Measurements from ENCODE around the gene CEACAM7.

Gene CEACAM7

GRCh38 chr19:41726493-41726892 is 38.4 kb upstream of the CEACAM7 start:
- no peaks in the 10 kb centered on the region for H3K36me3 ChIP-seq (ENCODE audit: control insufficient read depth in 1 of 2, insufficient read depth in 2 of 2, low read depth in 1 of 2, low read length in 2 of 2)
- no peak overlapping the region for H3K23ac ChIP-seq (ENCODE audit: low read length in 2 of 2)
- no peak overlapping the region for H3K4me3 ChIP-seq (ENCODE audit: insufficient read depth in 1 of 2, low read depth in 1 of 2, low read length in 2 of 2)
- no peak overlapping the region for H3K27ac ChIP-seq (ENCODE audit: low read length, poor library complexity, severe bottlenecking)
- 55% methylated on average over 5 of the region's 5 CpGs for WGBS
- no peaks in the 10 kb centered on the region for H3K9me3 ChIP-seq (ENCODE audit: control insufficient read depth, low read length)
- DNase-seq, result no peak
- no peak overlapping the region for H2BK120ac ChIP-seq (ENCODE audit: low read depth, low read length)
- no peak overlapping the region for H3K9ac ChIP-seq (ENCODE audit: low read length)
- no peak overlapping the region for H4K8ac ChIP-seq (ENCODE audit: low read length)
- H3K14ac ChIP-seq (ENCODE audit: low read length in 2 of 2), result no peak overlapping the region
- H3K4ac ChIP-seq (ENCODE audit: low read depth in 1 of 2, low read length in 2 of 2), result no peak overlapping the region
- no peak overlapping the region for H2AK5ac ChIP-seq (ENCODE audit: low read length, severe bottlenecking)
- peaks cover 0 to 32% of the 10 kb centered on the region in 2 experiments for H3K27me3 ChIP-seq (ENCODE audit: control insufficient read depth in 1 of 2, insufficient read depth in 1 of 2, low read length in 2 of 2)
- H3K79me1 ChIP-seq (replicated peaks; ENCODE audit: low read length, poor library complexity, severe bottlenecking), result no peaks in the 10 kb centered on the region
- no peak overlapping the region for H2AFZ ChIP-seq (ENCODE audit: low read depth, low read length)
- no peak overlapping the region for H3K4me2 ChIP-seq (ENCODE audit: low read length, poor library complexity, severe bottlenecking)
- no peak overlapping the region for H3K18ac ChIP-seq (ENCODE audit: low read depth in 1 of 2, low read length in 2 of 2)
- H4K91ac ChIP-seq (ENCODE audit: low read length), result no peak overlapping the region
- no peak overlapping the region for H2BK5ac ChIP-seq (ENCODE audit: low read depth, low read length, poor library complexity, severe bottlenecking)
- no peak overlapping the region for H2BK12ac ChIP-seq (ENCODE audit: low read length in 2 of 2)
- no peak overlapping the region for H2BK15ac ChIP-seq (ENCODE audit: low read depth, poor library complexity, severe bottlenecking)
- no peaks in the 10 kb centered on the region for H3K4me1 ChIP-seq (ENCODE audit: control insufficient read depth, insufficient read depth, low read depth, low read length)

GRCh38 chr19:41720103-41720502 is 32.0 kb upstream of the CEACAM7 start:
- no peak overlapping the region for H2AFZ ChIP-seq (ENCODE audit: low read depth, low read length)

GRCh38 chr19:41718761-41719160 is 30.7 kb upstream of the CEACAM7 start:
- peaks cover 0 to 28% of the 10 kb centered on the region in 2 experiments for H3K27me3 ChIP-seq (ENCODE audit: control insufficient read depth in 1 of 2, insufficient read depth in 1 of 2, low read length in 2 of 2)
- no peak overlapping the region for H3K27ac ChIP-seq (ENCODE audit: low read length, poor library complexity, severe bottlenecking)
- no peaks in the 10 kb centered on the region for H3K36me3 ChIP-seq (ENCODE audit: control insufficient read depth in 1 of 2, insufficient read depth in 2 of 2, low read depth in 1 of 2, low read length in 2 of 2)
- no peak overlapping the region for H2AFZ ChIP-seq (ENCODE audit: low read depth, low read length)
- H3K9me3 ChIP-seq (ENCODE audit: control insufficient read depth, low read length), result no peaks in the 10 kb centered on the region
- no peak overlapping the region for H2BK15ac ChIP-seq (ENCODE audit: low read depth, poor library complexity, severe bottlenecking)
- no peaks in the 10 kb centered on the region for H3K4me1 ChIP-seq (ENCODE audit: control insufficient read depth, insufficient read depth, low read depth, low read length)
- no peak overlapping the region for H3K4ac ChIP-seq (ENCODE audit: low read depth in 1 of 2, low read length in 2 of 2)
- no peak overlapping the region for H4K91ac ChIP-seq (ENCODE audit: low read length)
- H3K14ac ChIP-seq (ENCODE audit: low read length in 2 of 2), result no peak overlapping the region
- H2BK120ac ChIP-seq (ENCODE audit: low read depth, low read length), result no peak overlapping the region
- H3K4me3 ChIP-seq (ENCODE audit: insufficient read depth in 1 of 2, low read depth in 1 of 2, low read length in 2 of 2), result no peak overlapping the region
- H2BK5ac ChIP-seq (ENCODE audit: low read depth, low read length, poor library complexity, severe bottlenecking), result no peak overlapping the region
- no peak overlapping the region for H3K9ac ChIP-seq (ENCODE audit: low read length)
- WGBS, result 67% methylated on average over 6 of the region's 6 CpGs
- H2AK5ac ChIP-seq (ENCODE audit: low read length, severe bottlenecking), result no peak overlapping the region
- no peak for DNase-seq
- no peak overlapping the region for H2BK12ac ChIP-seq (ENCODE audit: low read length in 2 of 2)
- no peak overlapping the region for H3K23ac ChIP-seq (ENCODE audit: low read length in 2 of 2)
- no peak overlapping the region for H3K18ac ChIP-seq (ENCODE audit: low read depth in 1 of 2, low read length in 2 of 2)
- no peaks in the 10 kb centered on the region for H3K79me1 ChIP-seq (replicated peaks; ENCODE audit: low read length, poor library complexity, severe bottlenecking)
- no peak overlapping the region for H4K8ac ChIP-seq (ENCODE audit: low read length)
- no peak overlapping the region for H3K4me2 ChIP-seq (ENCODE audit: low read length, poor library complexity, severe bottlenecking)

More at GRCh38 chr19:41720103-41720502, 32.0 kb upstream of the CEACAM7 start:
- H4K91ac ChIP-seq (ENCODE audit: low read length), result no peak overlapping the region
- H3K4me2 ChIP-seq (ENCODE audit: low read length, poor library complexity, severe bottlenecking), result no peak overlapping the region
- H2BK5ac ChIP-seq (ENCODE audit: low read depth, low read length, poor library complexity, severe bottlenecking), result no peak overlapping the region
- H3K4ac ChIP-seq (ENCODE audit: low read depth in 1 of 2, low read length in 2 of 2), result no peak overlapping the region
- H3K9me3 ChIP-seq (ENCODE audit: control insufficient read depth, low read length), result no peaks in the 10 kb centered on the region
- H2BK12ac ChIP-seq (ENCODE audit: low read length in 2 of 2), result no peak overlapping the region
- H3K23ac ChIP-seq (ENCODE audit: low read length in 2 of 2), result no peak overlapping the region
- no peak overlapping the region for H3K27ac ChIP-seq (ENCODE audit: low read length, poor library complexity, severe bottlenecking)
- H3K27me3 ChIP-seq (ENCODE audit: control insufficient read depth in 1 of 2, insufficient read depth in 1 of 2, low read length in 2 of 2), result peaks cover 0 to 24% of the 10 kb centered on the region in 2 experiments
- no peaks in the 10 kb centered on the region for H3K4me1 ChIP-seq (ENCODE audit: control insufficient read depth, insufficient read depth, low read depth, low read length)
- WGBS, result 89% methylated on average over 2 of the region's 3 CpGs
- H3K4me3 ChIP-seq (ENCODE audit: insufficient read depth in 1 of 2, low read depth in 1 of 2, low read length in 2 of 2), result no peak overlapping the region
- no peak overlapping the region for H2AK5ac ChIP-seq (ENCODE audit: low read length, severe bottlenecking)
- no peak for DNase-seq
- H2BK120ac ChIP-seq (ENCODE audit: low read depth, low read length), result no peak overlapping the region
- H2BK15ac ChIP-seq (ENCODE audit: low read depth, poor library complexity, severe bottlenecking), result no peak overlapping the region
- H3K9ac ChIP-seq (ENCODE audit: low read length), result no peak overlapping the region
- no peaks in the 10 kb centered on the region for H3K79me1 ChIP-seq (replicated peaks; ENCODE audit: low read length, poor library complexity, severe bottlenecking)
- no peak overlapping the region for H3K14ac ChIP-seq (ENCODE audit: low read length in 2 of 2)
- no peak overlapping the region for H4K8ac ChIP-seq (ENCODE audit: low read length)
- H3K36me3 ChIP-seq (ENCODE audit: control insufficient read depth in 1 of 2, insufficient read depth in 2 of 2, low read depth in 1 of 2, low read length in 2 of 2), result no peaks in the 10 kb centered on the region
- H3K18ac ChIP-seq (ENCODE audit: low read depth in 1 of 2, low read length in 2 of 2), result no peak overlapping the region

- Histone ChIP-seq H3K9me3 (ENCODE audit: control insufficient read depth, low read length) (no peaks in the 10 kb centered on the region), H2BK5ac (ENCODE audit: low read depth, low read length, poor library complexity, severe bottlenecking) (no peak overlapping the region), H3K27me3 (ENCODE audit: control insufficient read depth in 1 of 2, insufficient read depth in 1 of 2, low read length in 2 of 2) (peaks cover 0 to 45% of the 10 kb centered on the region in 2 experiments), H2AK5ac (ENCODE audit: low read length, severe bottlenecking) (no peak overlapping the region), H3K4ac (ENCODE audit: low read depth in 1 of 2, low read length in 2 of 2) (no peak overlapping the region), H2BK12ac (ENCODE audit: low read length in 2 of 2) (no peak overlapping the region), H2BK120ac (ENCODE audit: low read depth, low read length) (no peak overlapping the region), H2AFZ (ENCODE audit: low read depth, low read length) (no peak overlapping the region), H3K4me3 (ENCODE audit: insufficient read depth in 1 of 2, low read depth in 1 of 2, low read length in 2 of 2) (no peak overlapping the region), H3K18ac (ENCODE audit: low read depth in 1 of 2, low read length in 2 of 2) (no peak overlapping the region), H2BK15ac (ENCODE audit: low read depth, poor library complexity, severe bottlenecking) (no peak overlapping the region), H4K91ac (ENCODE audit: low read length) (no peak overlapping the region), H3K4me1 (ENCODE audit: control insufficient read depth, insufficient read depth, low read depth, low read length) (no peaks in the 10 kb centered on the region), H3K4me2 (ENCODE audit: low read length, poor library complexity, severe bottlenecking) (no peak overlapping the region), H3K9ac (ENCODE audit: low read length) (no peak overlapping the region), H3K27ac (ENCODE audit: low read length, poor library complexity, severe bottlenecking) (no peak overlapping the region), H3K36me3 (ENCODE audit: control insufficient read depth in 1 of 2, insufficient read depth in 2 of 2, low read depth in 1 of 2, low read length in 2 of 2) (no peaks in the 10 kb centered on the region), H3K79me1 (replicated peaks; ENCODE audit: low read length, poor library complexity, severe bottlenecking) (no peaks in the 10 kb centered on the region), H3K23ac (ENCODE audit: low read length in 2 of 2) (no peak overlapping the region), H3K14ac (ENCODE audit: low read length in 2 of 2) (no peak overlapping the region), H4K8ac (ENCODE audit: low read length) (no peak overlapping the region)
- no peak for DNase-seq
- WGBS, result 66% methylated on average over 4 of the region's 5 CpGs
Observed at GRCh38 chr19:41714598-41714997, 26.5 kb upstream of the CEACAM7 start.

All from mesenchymal stem cell (in vitro differentiated cells and primary cell).